Astrocyte (in vitro differentiated cells and primary cell): ENCODE data around the gene HECTD2. TPM values are rescaled to one million over a fixed set of nuclear protein-coding genes. Genes with fewer than 3 reads are reported as not detected.

Experiments
- DNase-seq: peaks from one replicate; pipeline ENCODE4 v3.0.0-alpha.2; 2010; ENCODE audit warnings: low read depth
- FAIRE-seq: peaks from 2 replicates; lab custom pipeline; 2011; peaks lifted over from hg19 to GRCh38; lab: Jason Lieb, UNC
- H2AFZ ChIP-seq: 2 replicates; pipeline ENCODE4 v1.6.0; 2012; ENCODE audit warnings: low read depth, low read length, inconsistent platforms
- H3K27ac ChIP-seq: 2 replicates; pipeline ENCODE4 v1.5.1; 2011; ENCODE audit warnings: low read depth, low read length, inconsistent platforms
- H3K27me3 ChIP-seq: 2 replicates; pipeline ENCODE4 v1.6.0; 2011; ENCODE audit warnings: low read length, inconsistent platforms; ENCODE audit not compliant: insufficient read depth
- H3K36me3 ChIP-seq: 2 replicates; pipeline ENCODE4 v1.5.1; 2011; ENCODE audit warnings: low read length, inconsistent platforms; ENCODE audit not compliant: insufficient read depth
- H3K4me1 ChIP-seq: 2 replicates; pipeline ENCODE4 v1.5.1; 2011; ENCODE audit warnings: low read length, inconsistent platforms; ENCODE audit not compliant: insufficient read depth
- H3K4me2 ChIP-seq: 2 replicates; pipeline ENCODE4 v1.6.0; 2012; ENCODE audit warnings: low read length, inconsistent platforms
- H3K4me3 ChIP-seq: 2 replicates; pipeline ENCODE4 v1.5.1; 2011; ENCODE audit warnings: low read depth, mild to moderate bottlenecking, low read length, inconsistent platforms; ENCODE audit not compliant: insufficient read depth
- H3K79me2 ChIP-seq: 2 replicates; pipeline ENCODE4 v1.6.0; 2012; ENCODE audit warnings: mild to moderate bottlenecking, low read length, inconsistent platforms; ENCODE audit not compliant: insufficient read depth
- H3K9ac ChIP-seq: 2 replicates; pipeline ENCODE4 v1.6.0; 2012; ENCODE audit warnings: mild to moderate bottlenecking, low read length, inconsistent platforms
- H3K9me3 ChIP-seq: 2 replicates; pipeline ENCODE4 v1.5.1; 2012; ENCODE audit warnings: low read depth, mild to moderate bottlenecking, low read length, inconsistent platforms; ENCODE audit not compliant: insufficient read depth
- H4K20me1 ChIP-seq: 2 replicates; pipeline ENCODE4 v1.6.0; 2012; ENCODE audit warnings: low read length, inconsistent platforms; ENCODE audit not compliant: insufficient read depth
- H3K27ac Mint-ChIP-seq: one replicate; pipeline ENCODE4 v1.8.0; 2021; ENCODE audit warnings: mild to moderate bottlenecking, mixed read lengths; ENCODE audit not compliant: unreplicated experiment
- H3K27me3 Mint-ChIP-seq: one replicate; pipeline ENCODE4 v1.8.0; 2021; ENCODE audit warnings: low read depth, mixed read lengths; ENCODE audit not compliant: unreplicated experiment
- H3K36me3 Mint-ChIP-seq: one replicate; pipeline ENCODE4 v1.8.0; 2021; ENCODE audit warnings: low read depth, mixed read lengths; ENCODE audit not compliant: unreplicated experiment
- H3K4me1 Mint-ChIP-seq: one replicate; pipeline ENCODE4 v1.8.0; 2021; ENCODE audit warnings: low read depth, mixed read lengths; ENCODE audit not compliant: unreplicated experiment
- H3K4me3 Mint-ChIP-seq: one replicate; pipeline ENCODE4 v1.8.0; 2021; ENCODE audit warnings: mild to moderate bottlenecking, moderate library complexity, mixed read lengths; ENCODE audit not compliant: unreplicated experiment
- H3K9me3 Mint-ChIP-seq: one replicate; pipeline ENCODE4 v1.8.0; 2021; ENCODE audit warnings: mild to moderate bottlenecking, mixed read lengths; ENCODE audit not compliant: unreplicated experiment
- EZH2 ChIP-seq: IDR thresholded peaks from 2 replicates; pipeline ENCODE4 v1.6.1; 2012; ENCODE audit warnings: mild to moderate bottlenecking, low read length, inconsistent platforms; ENCODE audit not compliant: insufficient read depth
- total RNA-seq: library from RNA; stranded (reverse); gene quantifications from 2 replicates; pipeline ENCODE4 v1.2.1, GENCODE V29; 2021
- TF ChIP-seq, protein P1 (sequence below): IDR thresholded peaks from 2 replicates; pipeline ENCODE4 v1.5.1; 2011; ENCODE audit warnings: low read depth, mild to moderate bottlenecking, inconsistent platforms, low read length, moderate library complexity; ENCODE audit not compliant: insufficient read depth

HECTD2 gene
- total RNA-seq, 1 donor from 2014 or later = 11.9 TPM

DNA sequence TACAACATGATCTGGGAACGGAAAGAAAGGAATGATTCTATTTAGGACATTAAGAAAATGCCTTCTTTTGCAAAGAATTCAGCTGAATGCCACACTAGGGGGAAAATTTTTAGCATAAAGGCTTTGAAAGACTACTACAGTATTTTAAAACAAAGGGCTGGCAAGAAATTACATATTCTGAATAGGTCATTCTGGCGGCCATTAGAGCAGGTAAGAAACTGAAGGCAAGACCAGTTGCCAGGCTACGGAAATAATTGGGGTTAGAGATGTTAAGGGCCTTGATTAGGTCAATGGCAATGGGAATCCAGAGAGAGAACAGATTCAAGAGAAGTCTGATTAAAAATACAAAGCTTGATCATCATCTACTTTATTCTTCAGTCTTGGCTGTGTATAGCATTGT, 3.8 kb upstream of the HECTD2 start:
- Histone ChIP-seq H3K36me3 (no peaks in the 10 kb centered on the region), H4K20me1 (peaks cover under 1% of the 10 kb centered on the region), H3K4me1 (peaks cover 13% of the 10 kb centered on the region), H3K9ac (no peak overlapping the region), H3K9me3 (no peaks in the 10 kb centered on the region), H3K4me2 (no peak overlapping the region), H3K27me3 (no peaks in the 10 kb centered on the region), H3K79me2 (peaks cover 9% of the 10 kb centered on the region), H2AFZ (no peak overlapping the region), H3K4me3 (no peak overlapping the region), H3K27ac (no peak overlapping the region)
- H3K4me1 Mint-ChIP-seq = peaks cover 8% of the 10 kb centered on the region
- DNase-seq (no peak), FAIRE-seq (no peak)
- no peaks in the 10 kb centered on the region for H3K9me3 Mint-ChIP-seq
- TF ChIP-seq, protein P1, sequence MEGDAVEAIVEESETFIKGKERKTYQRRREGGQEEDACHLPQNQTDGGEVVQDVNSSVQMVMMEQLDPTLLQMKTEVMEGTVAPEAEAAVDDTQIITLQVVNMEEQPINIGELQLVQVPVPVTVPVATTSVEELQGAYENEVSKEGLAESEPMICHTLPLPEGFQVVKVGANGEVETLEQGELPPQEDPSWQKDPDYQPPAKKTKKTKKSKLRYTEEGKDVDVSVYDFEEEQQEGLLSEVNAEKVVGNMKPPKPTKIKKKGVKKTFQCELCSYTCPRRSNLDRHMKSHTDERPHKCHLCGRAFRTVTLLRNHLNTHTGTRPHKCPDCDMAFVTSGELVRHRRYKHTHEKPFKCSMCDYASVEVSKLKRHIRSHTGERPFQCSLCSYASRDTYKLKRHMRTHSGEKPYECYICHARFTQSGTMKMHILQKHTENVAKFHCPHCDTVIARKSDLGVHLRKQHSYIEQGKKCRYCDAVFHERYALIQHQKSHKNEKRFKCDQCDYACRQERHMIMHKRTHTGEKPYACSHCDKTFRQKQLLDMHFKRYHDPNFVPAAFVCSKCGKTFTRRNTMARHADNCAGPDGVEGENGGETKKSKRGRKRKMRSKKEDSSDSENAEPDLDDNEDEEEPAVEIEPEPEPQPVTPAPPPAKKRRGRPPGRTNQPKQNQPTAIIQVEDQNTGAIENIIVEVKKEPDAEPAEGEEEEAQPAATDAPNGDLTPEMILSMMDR = no peak
- TF ChIP-seq EZH2 = no peak
- no peak overlapping the region for H3K27ac Mint-ChIP-seq
- no peaks in the 10 kb centered on the region for H3K36me3 Mint-ChIP-seq
- H3K4me3 Mint-ChIP-seq = no peak overlapping the region
- no peaks in the 10 kb centered on the region for H3K27me3 Mint-ChIP-seq

- Mint-ChIP-seq H3K27me3 (no peaks in the 10 kb centered on the region), H3K27ac (peak overlapping the region; percentile 96), H3K4me3 (peak overlapping the region; percentile 91), H3K36me3 (no peaks in the 10 kb centered on the region), H3K4me1 (peaks cover 7% of the 10 kb centered on the region), H3K9me3 (no peaks in the 10 kb centered on the region)
- DNase-seq (peak; percentile 91), FAIRE-seq (no peak)
- H3K27me3 ChIP-seq = no peaks in the 10 kb centered on the region
- H3K4me1 ChIP-seq = peaks cover 24% of the 10 kb centered on the region
- H3K9ac ChIP-seq = peak overlapping the region; percentile 99
- H3K27ac ChIP-seq = peak overlapping the region; percentile 97
- H4K20me1 ChIP-seq = peaks cover 6% of the 10 kb centered on the region
- peak overlapping the region; percentile 97 for H2AFZ ChIP-seq
- no peak for TF ChIP-seq EZH2
- TF ChIP-seq, protein P1 = no peak
- no peaks in the 10 kb centered on the region for H3K9me3 ChIP-seq
- peak overlapping the region; percentile 88 for H3K4me3 ChIP-seq
- H3K79me2 ChIP-seq = peaks cover 38% of the 10 kb centered on the region
- no peaks in the 10 kb centered on the region for H3K36me3 ChIP-seq
- H3K4me2 ChIP-seq = peak overlapping the region; percentile 92
These were observed 875 bp upstream of the HECTD2 start for GRCh38 chr10:91409069-91409868.
